ENCODE data around the gene KRTAP21-1. TPM values are rescaled to one million over a fixed set of nuclear protein-coding genes. Genes with fewer than 3 reads are reported as not detected.
"Not testable (repeated sequence)": the region's sequence is repeated elsewhere in the genome, so short reads cannot be mapped to it uniquely, and the experiment has no call there.

KRTAP21-1 gene
- total RNA-seq = not detected

DNA sequence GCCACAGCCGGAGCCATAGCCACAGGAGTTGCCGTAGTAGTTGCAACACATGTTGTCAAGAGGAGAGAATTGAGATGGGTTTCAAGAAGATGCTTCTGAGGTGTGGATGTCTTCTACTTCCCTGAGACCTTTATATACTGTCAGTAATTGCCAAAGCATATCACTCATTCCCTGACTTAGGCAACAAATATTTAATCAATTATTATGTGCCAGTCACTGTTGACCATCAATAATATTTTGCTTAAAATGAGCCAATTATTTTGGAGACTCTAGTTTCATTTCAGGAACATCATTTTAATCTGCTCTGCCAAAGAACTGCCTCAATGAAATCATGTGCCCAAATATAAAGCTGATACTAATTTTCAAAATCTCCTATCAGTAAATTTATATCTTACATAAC lies at the start of gene KRTAP21-1:
TSS of gene KRTAP21-1 (minus strand) at position 101 of the 400 bp plus-strand sequence. CDS start at position 51, 50 bp downstream.
- not testable (repeated sequence) for DNase-seq (ENCODE audit: low spot score)

DNA sequence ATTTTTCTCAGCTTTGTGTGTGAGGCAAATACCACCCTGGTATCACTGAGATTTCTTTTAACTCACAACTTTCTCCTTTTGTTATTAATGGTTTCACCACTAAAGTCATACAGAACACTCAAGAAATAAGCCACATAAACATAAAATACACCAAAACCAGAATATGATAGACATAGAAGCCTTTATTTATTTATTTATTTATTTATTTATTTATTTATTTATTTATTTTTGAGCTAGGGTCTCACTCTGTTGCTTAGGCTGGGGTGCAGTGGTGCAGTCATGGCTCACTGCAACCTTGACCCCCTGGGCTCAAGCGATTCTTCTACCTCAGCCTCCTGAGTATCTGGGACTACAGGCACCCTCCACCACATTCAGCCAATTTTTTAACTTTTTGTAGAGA lies 45.4 kb upstream of the KRTAP21-1 start:
- DNase-seq (ENCODE audit: low spot score) = no peak

DNA sequence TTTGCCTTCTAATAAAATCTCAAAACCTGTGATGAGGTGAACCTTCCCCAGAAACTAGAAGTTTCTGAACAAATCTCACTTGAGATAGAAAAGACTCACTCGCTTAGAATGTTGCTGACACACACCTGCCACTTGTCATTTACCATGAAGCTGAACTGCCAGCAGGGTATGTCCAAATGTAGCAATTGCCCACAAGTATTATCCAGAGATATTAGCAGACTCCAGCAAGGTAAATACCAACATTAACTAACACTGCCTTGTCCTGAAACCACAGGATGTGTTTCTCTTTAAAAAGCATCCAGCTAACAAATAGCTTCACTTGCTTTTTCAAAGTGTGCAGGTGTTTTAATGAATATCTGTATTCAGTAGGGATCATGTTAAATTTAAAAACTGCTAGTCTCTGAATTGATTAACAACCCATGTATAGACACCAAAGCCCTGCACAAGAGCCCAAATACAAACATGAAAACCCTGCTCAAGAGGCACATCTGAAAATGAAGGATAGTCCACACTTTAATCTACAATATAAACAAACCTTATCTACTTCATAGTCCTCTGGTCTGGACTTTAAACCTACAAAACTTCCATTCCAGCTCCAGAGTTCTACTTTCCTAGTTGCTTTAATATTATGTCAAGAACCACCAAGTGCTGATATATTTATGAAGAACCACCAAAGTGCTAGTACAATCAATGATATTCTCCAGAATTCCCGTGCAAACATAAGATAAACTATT lies 38.5 kb upstream of the KRTAP21-1 start:
- DNase-seq (ENCODE audit: low spot score) = no peak

DNA sequence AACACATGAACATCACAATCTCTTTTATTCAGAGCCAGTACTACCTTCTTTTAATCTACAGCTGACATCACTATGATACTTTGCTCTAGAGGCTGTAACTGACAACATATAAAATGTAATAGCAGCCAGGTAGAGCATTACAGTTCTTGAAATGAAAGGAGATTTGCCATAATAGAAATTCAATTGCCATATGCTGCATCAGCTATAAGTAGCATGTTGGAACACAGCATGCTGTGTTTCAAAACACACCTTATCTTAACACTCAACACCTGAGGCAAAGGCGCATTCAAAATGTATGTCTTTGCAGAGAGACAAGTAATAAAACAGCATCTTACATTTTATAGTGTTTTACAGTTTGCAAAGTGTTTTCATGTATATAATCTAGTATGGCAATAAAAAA lies 24.0 kb upstream of the KRTAP21-1 start:
- DNase-seq (ENCODE audit: low spot score) = no peak

DNA sequence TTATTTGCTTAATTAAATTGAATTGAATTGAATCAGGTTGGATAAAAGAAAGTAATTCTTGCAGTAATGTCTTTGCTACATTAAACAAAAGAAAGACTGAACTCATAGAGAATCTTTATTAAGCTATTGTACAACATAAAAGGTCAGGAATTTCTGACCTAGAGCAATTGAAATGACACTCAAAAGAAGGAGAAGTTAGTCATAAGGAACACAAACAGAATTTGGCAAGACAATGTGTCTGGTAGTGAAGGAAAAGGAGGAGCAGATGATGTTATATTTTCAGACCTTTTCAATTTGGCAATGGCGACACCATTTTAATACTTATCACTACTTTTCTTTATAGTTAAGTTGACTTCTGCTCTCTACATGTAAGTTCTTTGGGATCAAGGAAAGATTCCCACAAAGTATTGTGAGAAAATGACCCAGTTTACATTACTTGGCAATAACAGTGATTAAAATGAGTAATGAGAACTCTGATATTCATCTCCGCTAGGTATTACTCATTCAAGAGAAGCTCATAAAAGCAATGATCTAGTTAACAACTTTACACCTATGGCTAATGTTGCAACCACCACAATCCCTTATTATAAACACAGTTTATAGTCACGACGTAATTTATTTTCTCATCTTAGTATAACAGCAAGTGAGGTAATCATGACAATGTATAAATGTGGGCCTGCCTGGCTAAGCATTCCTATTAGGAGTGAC lies 14.7 kb upstream of the KRTAP21-1 start:
- no peak for DNase-seq (ENCODE audit: low spot score)

DNA sequence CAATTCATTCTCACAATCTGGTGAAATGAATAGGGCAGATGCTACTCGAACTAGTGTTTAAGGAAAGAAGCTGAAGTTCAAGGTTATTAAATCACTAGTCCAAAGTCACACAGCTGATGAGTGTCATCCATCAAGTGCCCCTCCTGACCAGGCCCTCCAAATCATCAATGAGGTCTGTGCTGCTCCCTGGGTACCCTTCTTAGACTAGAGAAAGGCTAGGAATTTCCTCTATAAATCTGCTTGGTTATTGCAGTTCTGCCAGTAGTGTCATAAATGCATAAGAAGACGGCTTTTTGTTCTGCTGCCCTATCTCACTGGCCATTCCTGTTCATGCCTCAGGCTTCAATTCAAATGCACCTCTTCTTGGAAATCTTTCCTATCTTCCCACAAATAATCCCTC lies 5.5 kb upstream of the KRTAP21-1 start:
- DNase-seq (ENCODE audit: low spot score) = no peak

DNA sequence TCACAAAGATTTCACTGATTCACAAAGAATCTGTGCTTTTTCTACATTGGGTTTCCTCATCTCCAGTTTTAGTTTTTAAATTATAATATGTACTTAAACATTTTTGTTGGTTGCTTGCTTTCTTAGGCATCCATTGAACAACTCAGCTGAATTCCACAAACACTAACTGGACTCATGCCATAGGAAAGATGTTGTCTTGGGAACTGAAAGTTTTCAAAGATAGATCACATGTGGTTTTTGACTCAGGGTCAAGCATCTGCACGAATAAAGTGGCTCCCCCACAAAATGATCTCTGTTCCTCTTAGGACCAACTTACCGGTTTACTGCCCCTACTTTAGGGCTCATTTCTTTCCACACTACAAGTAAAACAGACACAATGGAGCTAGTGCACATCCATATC lies 3.1 kb upstream of the KRTAP21-1 start:
- no peak for DNase-seq (ENCODE audit: low spot score)

DNA sequence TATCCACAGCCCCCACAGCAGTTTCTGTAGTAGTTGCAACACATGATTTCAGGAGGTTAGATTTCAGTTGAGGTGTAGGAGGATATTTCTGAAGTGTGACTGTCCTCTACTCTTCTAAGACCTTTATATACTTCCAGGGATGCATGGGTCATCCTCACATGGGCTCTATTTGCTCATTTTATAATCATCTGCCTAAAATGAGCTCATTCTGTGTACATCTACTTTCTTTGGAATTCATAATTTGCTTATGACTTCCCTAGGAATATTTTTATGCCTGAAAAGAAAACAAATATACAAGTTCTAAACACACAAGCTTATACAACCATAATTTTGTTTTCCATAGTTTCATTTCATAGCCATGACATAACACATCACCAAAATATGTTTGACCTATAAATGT lies 8.1 kb downstream of the KRTAP21-1 start, which contains the start of gene KRTAP21-2:
TSS of gene KRTAP21-2 (minus strand) at position 101 of the 400 bp plus-strand sequence. CDS start at position 44, 57 bp downstream.
- no peak for DNase-seq (ENCODE audit: low spot score)

DNA sequence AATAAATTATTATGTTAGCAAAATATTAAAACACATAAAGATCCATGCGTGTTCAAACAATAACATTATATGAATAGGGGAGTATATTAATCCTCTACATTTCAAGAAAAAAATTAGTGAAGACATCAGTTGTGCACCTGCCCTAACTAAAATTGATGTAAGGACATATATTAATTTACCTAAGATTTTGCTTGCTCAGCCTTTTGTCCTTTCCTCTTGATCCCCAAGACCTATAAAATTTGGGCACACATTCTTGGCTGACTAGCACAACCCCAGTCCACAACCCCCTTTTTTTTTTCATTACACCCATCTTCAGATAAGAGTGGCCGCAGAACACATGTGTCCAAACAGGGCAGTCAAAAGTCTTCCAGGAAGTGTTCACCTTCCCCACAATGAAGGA lies 14.8 kb downstream of the KRTAP21-1 start:
- DNase-seq (ENCODE audit: low spot score) = no peak

DNA sequence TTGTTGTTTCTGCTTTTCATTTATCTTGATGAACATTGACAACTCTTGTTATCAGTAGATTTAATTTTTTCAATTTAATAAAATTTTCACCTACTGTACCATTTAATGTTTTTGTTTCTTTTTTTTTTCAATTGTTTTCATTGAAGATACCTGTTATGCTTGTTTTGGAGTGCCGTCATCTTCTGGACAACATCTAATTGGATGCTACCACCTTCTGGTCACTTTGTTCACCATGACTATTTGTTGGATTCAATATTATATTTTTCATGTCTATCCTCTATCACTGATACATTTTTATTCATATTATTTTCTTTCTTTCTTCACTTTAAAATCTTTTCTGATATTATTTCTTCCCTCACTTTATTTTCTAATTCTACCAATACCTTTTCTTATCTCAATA lies 22.2 kb downstream of the KRTAP21-1 start:
- DNase-seq (ENCODE audit: low spot score) = no peak

DNA sequence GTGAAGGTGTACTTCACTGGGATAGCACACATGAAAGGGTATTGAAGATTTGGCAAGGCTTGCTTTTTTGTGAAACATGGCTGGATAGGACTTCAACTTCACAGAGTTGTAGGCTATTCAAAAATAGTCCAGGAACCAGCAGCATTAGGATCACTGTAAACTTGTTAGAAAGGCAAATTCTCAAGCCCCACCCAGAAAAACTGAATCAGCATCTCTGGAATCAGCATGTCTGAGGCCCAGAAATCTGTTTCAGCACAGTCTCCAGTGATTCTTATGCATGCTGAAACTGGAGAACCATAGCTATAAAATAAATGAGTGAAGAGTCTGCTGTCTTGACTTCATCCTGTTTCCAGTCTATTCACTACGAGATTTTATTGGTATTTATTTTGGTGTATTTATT lies 28.5 kb downstream of the KRTAP21-1 start:
- DNase-seq (ENCODE audit: low spot score) = no peak

DNA sequence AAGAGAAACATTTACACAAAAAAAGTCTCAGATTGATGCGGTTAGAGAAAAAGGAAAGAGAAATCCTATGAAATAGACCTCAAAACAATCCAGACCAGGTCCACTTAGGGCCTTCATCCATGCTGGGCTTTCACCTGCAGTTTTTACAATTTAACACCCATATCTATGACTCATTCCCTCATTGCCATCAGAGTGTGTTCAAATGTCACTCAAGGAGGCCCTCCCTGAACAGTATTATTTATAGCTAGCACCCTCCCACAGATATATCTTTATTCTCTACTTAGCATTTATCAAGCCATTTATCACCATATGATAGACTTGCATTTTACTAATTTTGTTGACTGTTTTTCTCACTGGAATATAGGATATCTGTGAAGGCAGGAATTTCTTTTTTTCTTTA lies 35.8 kb downstream of the KRTAP21-1 start:
- no peak for DNase-seq (ENCODE audit: low spot score)

DNA sequence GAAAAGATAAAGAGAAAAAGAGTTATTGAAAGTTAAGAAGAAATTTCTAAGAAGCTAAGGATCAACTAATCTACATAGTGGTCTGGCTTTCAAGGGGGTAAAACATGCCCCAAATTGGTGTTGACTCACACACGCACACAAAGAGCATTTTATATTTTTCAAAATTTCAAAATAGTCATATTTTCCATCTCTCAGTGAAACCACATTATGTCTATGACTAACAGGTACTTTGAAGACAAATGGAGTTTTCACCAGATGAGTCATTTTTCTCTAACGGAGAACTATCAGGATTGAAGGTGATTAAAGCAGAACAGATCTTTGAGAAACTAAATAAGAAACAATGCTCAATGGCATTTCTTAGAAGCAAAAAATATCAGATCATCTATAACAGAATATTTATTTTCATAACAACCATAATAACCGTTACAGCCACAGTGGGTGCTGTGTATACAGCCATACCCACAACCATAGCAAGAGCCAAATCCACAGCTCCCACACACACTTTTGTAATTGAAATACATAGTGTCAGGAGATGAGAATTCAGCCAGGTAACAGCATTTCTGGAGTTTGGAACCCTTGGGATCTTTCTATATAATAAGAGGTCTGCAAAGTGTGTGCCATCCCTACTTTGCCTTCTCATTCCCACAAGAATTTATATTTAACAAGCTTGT lies 36.9 kb downstream of the KRTAP21-1 start, which contains the start of gene KRTAP21-3:
TSS of gene KRTAP21-3 (minus strand) at position 539 of the 671 bp plus-strand sequence. CDS start at position 521, 18 bp downstream.
- no peak for DNase-seq (ENCODE audit: low spot score)

DNA sequence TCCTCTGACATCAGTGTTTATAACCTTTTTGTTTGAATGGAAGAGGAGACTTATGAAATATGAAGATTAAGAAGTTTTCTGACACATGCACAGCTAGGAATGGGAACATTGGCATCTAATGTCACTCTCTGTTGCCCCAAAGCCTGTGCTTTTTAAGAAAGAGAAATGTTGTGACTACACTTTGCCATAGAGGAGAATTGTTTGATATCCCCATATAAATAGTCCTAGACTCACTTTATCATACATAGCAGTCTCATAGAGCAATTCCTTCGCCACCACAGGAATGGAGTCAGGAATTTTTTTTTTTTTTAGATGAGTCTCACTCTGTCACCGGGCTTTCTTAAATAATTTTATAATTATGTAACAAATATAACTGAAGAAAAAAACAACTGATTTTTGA lies 38.1 kb downstream of the KRTAP21-1 start:
- no peak for DNase-seq (ENCODE audit: low spot score)

DNA sequence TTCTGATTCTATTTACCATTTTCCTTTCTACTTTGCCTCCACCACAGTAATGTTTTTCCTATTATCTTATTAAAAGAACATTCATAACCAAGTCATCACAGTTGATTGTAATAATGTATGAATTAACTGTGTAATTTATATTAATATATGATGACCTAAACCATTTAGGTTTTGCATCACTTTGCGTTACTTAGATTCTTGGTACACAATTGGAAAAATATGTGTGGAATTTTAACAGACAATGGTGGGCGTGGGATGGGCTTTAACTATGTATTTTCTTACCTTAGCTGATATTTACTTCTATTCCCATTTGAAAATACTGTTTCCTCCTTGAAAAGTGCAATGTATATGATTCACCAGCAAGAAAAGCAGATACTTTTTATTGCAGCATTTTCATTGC lies 40.3 kb downstream of the KRTAP21-1 start:
- DNase-seq (ENCODE audit: low spot score) = no peak

DNA sequence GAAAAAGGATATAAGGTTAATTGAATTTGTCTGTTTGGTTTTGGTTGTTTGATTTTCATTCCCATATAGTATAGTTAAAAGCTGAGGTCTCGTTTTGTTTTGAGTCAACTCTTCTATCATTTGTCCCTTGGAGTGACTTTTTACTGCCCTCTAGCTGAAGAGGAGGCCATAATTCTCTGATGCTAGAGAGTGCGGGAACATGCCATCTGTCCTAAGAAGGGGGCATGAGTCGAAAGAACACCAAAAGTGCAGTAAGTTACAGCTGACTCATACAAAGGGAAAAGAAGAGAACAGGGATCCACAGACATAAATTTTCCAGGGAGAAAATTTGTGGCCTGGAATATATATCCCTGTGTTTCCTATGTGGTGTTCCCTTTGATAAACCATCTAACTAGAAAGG lies 40.8 kb downstream of the KRTAP21-1 start:
- no peak for DNase-seq (ENCODE audit: low spot score)

DNA sequence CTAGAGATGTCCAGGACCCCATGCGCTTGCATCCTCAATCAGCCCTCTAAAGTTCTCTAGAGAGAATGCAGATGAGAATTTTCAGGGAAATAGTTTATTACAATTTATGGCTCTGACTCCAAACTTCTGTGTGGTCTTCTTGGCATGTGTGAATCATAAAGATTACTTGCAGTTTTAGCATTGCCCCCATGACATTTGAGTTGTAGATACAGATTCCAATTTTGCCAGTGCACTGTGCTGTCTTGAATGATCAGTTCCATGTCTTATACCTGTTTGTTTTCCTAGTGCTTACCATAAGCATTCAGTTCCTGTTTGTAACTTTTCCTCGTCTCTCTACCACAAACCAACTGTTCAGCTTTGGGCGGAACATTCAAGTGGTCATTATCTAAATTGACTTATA lies 41.5 kb downstream of the KRTAP21-1 start:
- no peak for DNase-seq (ENCODE audit: low spot score)

DNA sequence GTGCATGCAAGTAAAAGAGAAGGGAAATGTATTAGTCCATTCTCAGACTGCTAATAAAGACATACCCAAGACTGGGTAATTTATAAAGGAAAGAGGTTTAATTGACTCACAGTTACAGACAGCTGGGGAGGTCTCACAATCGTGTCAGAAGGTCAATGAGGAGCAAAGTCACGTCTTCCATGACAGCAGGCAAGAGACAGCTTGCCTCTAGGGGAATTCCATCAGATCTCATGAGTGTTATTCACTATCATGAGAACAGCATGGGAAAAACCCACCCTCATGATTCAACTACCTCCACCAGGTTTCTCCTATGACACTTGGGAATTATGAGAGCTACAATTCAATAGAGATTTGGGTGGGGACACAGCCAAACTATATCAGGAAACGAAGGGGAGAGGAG lies 44.7 kb downstream of the KRTAP21-1 start:
- DNase-seq (ENCODE audit: low spot score) = no peak

DNA sequence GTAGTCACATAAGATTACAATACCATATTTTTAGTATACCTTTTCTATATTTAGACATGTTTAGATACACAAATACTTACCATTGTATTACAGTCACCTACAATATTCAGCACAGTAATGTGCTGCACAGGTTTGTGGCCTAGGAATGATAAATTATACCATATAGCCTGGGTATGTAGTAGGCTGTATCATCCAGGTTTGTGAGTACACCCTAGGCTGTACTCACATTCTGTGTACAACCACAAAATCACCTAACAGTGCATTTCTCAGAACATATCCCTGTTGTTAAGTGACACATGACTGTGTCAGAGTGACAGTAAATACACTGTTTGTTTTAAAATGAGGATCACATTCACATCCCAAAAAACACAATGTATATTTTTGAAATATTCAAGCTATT lies 47.8 kb downstream of the KRTAP21-1 start:
- no peak for DNase-seq (ENCODE audit: low spot score)
